DMS153 treated with DMSO at 0.1 percent for 48 hours (cell line): ENCODE measurements around the gene SSBP2.
"Not testable (repeated sequence)": the region's sequence is repeated elsewhere in the genome, so short reads cannot be mapped to it uniquely, and the experiment has no call there.

Experiments used
- DNase-seq: peaks from one replicate; lab custom pipeline; 2025; ENCODE audit not compliant: unreplicated experiment; lab: John Stamatoyannopoulos, UW

Gene SSBP2

DNA sequence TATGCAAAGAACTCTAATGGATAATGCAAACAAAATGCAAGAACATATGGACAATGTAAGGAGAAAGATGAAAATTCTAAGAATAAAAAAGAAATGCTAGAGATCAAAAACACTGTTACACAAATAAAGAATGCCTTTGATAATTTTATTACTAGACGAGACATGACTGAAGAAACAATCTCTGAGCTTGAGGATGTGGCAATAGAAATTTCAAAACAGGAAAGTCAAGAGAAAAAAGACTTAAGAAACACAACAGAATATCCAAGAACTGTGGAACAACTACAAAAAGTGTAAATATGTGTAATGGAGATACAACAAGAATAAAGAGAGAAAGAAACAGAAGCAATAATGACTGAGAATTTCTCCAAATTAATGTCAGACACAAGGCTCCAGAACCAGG is 216.5 kb downstream of the SSBP2 start:
- no peak for DNase-seq

DNA sequence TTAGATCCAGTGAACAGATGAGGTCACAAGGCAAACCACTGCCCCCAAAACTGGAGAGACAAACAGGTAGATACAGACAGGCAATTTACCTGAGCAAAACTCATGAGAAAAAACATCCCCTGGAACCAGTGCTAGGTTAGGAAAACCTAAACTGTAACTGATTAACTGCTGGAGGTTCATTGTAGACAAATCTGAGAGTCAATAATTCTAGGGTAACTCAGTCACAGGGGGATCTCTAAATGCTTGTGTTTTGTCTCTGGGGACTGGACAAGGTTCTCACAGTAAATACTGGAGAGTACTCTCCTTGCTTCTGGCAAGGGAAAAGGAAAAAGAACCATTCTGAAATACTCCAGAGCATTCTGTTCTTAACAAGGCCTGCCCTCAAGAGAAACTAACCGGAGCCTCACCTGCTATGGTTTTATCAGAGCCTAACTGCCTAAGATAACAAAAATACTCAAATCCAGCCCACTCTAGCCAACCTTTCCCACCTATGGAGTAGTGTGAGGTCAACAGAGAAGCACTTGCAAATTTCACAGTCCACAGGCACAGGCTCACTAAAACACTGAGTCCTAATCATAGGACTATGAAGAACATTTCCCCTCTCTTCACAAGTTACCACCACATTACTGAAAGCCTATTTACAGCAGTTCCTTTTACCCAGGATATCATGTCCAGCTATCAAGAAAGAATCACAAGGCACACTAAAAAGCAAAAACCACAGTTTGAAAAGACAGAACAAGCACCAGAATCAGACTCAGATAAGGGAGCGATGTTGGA is 217.1 kb downstream of the SSBP2 start:
- DNase-seq = no peak

DNA sequence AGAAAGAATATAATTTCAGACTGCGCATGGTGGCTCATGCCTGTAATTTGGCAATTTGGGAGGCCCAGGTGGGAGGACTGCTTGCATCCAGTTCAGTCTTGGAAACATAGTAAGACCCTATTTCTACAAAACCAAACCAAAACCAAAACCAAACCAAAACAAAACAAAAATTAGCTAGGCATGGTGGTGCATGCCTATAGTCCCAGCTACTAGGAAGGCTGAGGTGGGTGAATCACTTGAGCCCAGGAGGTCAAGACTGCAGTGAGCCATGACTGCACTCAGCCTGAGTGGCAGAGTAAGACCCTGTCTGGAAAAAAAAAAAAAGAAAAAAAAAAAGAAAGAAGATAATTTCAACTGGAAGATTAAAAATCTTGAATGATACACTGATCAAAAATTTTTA is 220.0 kb downstream of the SSBP2 start:
- DNase-seq = no peak

DNA sequence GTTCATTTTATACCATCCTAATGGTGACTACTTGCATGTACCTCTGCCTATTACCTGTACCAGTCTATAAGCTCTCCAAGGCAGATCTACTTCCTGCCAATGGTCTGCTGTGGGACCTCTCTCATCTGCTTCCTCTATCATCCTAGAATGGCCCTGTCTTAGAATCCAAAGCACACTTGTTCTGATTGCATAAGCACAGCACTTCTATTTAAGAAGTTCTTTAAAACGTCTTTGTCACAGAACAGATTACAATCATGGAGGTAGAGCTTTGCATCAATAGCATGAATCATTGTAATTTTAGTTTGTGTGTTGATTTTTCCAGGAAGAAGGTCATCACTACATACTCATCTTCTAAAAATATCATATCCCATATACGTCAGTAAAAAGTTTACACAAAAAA is 225.2 kb downstream of the SSBP2 start:
- no peak for DNase-seq

DNA sequence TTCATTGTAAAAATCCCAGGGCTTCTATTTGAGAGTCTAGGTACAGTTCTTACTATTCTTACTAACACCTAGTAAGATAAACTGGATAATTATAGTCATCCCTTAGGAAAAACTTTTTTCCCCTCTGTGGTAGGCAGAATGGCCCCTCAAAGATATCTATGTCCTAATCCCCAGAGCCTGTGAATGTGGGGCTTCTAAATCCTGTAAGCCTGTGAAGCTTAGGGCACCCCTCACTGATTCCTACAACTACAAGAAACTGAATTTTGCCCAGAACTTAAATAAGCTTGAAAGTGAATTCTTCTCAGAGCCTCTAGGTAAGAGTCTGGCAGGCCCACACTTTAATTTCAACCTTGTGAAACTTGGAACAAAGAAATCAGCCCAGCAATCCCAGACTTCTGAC is 226.9 kb downstream of the SSBP2 start:
- no peak for DNase-seq

DNA sequence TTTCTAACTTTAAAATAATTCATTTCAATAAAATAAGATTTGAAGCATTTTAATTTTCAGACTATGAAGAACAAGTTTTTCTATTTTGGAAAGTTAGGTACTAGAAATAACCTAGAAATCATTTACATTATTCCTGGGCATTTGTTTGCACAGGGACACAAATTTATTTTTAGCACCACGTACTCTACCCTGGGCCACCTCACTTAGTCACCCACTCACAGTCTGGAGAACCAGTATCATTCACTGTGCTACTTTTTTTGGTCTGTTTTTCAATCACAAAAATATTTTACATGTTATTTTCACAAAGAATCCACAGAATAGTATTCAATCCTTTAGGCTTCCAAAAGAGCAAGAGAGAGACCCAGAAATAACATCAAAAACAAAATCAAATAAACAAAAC is 228.3 kb downstream of the SSBP2 start:
- DNase-seq = no peak

DNA sequence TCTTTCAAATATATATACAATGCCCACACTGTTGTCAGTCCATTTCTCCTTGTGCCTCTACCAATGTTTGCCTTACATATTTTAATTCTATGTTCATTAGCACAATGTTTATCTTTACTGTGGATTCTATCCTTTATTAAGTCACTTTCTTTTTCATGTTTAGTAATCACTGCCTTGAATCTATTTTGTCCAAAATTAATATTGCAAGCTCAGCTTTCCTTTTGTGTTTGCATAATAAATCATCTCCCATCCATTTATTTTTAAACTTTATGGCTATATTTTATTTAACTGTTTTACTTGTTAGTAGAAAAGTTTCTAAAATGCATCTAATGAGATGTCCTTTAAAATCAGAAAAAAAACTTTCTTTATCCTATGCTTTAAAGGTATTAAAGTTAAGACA is 230.1 kb downstream of the SSBP2 start:
- DNase-seq = no peak

DNA sequence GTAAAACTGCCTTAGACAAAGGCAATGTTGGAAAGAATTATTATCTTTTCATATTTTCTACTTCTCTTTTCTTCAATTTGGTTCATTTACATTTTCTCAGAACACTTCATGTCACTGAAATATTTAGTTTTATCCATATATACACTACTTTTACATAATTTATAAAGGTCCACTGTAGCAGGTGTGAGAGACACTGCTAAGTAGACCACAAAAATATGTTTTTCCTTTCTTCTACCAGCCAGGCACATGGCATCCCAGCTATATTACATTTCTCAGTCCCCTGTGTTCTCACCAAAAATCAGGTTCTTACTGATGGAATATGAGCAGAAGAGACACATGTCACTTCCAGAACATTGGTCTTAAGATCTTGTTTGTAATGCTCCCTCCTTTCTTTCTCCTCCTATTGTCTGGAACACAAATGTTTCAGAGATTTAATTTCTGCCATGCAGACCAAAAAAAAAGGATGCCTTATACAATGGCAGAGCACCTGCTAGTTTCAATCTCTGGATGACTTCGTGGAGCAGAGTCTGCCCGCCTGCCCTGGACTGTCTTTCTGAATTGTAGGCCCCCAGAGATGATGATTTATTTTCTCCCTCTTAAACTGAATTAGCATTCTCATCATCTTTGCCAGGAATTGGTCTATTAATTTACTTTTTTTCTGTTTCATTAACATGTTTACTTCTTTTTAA is 231.5 kb downstream of the SSBP2 start:
- no peak for DNase-seq

DNA sequence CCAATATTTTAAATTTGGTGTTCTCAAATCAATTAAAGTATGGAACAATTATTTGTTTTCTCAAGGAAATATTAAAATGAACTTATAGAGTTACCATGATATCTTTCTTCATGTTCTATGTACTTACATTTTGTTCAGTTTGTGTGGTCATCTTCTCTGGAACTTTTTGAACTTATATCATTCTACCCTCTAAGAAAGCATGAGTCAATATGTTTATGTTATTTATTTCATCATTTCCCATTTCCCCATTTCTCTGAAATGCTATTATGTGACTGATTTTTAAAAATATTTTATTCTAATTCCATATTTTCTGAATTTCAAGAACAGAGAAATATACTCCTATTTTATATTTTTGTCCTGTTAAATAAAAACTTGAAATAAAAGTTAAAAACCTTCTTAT is 233.4 kb downstream of the SSBP2 start:
- DNase-seq = no peak

DNA sequence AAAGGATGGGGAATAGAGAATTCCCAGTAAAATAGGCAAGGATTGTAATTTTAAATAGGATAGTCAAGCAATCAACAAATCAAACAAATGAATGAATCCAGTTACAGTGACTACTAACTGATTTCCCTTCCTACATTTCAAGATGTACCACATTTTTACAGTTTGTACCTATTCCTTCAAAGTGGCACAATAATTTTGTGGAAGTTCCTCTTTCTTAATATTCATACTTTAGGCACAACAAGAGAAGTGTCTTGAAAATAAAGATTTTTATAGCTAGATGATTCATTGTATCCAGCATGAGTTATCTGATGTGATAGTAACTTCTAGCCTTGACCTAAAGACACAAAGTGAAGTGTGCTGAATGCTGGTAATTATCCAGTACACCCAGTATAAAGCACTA is 234.8 kb downstream of the SSBP2 start:
- DNase-seq = no peak

DNA sequence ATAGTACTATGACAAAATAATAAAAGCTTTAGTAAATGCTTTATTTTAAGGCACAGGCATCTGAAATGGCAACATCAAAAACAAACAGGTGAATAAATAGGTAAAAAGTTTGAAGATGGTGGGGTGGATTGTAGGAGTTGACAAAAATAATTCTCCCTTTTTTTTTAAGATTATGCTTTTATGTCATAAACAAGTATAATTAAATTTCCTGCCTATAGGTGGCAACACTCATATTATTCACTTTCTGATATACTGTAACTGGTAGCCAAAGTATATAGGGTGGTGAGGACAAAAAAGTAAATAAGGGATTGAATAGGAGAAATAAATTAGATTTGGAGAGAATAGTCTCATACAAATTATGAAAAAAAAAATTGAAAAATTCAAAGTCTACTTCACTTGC is 236.9 kb downstream of the SSBP2 start:
- DNase-seq = no peak

DNA sequence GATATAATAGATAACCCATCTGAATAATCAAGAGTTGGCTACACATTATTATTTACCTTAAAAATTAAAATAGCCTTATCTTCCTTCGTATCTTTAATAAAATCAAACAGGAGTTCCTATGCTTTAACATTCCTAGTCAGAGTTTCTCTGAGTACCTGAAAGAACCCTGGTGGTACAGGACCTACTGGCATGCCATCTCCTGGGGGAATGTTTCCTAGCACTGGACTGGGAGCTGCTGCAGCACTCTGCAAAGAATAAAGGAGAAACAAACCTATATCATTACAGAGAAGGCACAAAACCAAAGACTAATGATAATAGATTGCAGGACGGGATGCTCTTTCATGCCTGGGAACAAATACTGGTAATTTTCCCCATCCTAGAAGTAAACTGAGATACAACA is 237.4 kb downstream of the SSBP2 start:
- DNase-seq = no peak

DNA sequence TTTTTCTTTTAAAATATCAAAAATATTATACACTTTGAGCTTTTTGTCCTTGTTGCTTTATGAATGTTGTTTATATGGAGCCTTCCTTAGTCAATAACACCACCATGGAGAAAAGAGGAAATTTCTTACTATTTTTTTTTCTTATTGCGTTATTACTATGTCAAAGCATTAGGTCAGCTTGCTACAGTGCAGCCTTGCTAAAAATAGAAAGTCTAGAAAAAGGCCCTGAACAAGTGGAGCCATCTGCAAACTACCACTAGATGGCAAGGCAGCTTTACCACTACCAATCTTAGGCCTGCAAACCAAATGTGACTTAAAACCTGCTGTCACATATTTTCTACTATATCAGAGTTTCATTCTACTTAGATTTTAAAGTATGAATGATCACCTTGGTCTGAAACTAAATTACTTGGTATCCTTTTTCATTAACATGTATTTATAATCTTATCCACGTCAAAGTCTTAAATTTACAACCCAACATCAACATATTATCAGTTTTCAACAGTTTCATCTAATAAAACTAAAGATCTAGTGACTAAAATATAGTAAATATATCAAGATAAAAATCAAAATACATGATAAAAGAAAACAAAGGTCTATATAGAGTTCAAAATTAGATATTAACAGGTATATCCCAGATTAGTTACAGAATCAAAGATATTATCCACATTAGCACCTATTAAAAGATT is 243.9 kb downstream of the SSBP2 start:
- DNase-seq = peak; percentile 30

DNA sequence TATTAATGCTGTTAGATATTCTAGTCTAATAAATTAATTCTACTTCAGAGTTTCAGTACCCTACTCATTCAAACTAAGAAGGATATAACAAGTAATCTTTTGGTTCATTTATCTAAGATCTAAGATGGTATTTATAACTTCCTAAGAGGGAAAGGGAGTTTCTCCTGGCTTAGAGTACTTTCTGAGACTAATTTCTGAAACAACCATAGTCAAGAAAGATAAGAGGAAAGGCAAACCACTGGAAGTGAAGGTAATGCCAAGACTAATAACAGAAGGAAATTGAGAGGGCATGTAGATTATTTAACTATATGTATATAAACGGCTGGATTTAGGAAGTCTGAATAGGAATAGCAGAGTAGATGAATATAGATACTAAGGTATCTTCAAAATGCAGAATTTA is 244.5 kb downstream of the SSBP2 start:
- DNase-seq = no peak

DNA sequence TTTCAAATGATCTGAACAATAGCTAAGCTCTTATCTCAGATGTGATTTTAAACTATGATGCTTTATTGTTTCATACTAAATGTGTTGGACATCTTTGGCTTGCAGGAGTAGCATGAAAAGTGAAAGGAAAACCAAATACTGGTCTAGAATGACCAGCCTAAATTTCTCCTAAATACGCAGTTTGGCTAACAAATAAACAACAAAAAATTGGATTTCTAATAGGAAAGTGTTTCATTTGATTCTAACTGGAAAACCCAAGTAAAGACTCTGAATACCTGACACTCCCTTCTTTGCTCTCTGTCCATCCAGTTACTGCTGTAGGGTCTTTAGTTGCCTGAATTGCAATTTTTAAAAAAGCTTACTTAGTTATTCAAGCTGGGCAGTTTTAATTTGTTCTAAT is 245.2 kb downstream of the SSBP2 start:
- no peak for DNase-seq

DNA sequence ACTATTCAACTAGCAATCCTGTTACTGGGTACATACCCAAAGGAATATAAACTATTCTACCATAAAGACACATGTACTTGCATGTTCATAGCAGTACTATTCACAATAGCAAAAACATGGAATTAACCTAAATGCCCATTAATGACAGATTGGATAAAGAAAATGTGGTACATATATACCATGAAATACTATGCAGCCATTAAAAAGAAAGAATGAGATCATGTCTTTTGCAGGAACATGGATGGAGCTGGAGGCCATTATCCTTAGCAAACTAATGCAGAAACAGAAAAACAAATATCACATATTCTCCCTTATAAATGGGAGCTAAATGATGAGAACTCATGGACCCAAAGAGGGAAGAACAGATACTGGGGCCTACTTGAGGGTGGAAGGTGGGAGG is 247.3 kb downstream of the SSBP2 start:
- not testable (repeated sequence) for DNase-seq

DNA sequence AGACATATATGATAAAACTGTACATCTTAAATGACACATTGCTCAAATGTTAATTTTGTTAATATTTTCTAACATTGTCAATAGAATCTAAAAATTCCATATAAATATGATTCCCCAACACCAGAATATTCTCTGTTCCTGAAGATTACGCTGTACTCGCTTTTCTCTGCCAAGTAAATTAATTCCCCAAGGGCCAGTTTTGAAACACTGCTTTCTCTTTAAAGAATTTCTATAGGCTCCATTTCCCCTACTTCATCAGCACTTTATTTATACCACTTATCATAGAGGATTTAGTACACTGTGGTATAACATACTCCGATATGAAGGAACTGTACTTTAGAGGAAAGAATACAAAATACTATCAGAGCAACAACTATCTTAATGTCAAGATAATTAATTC is 255.6 kb downstream of the SSBP2 start:
- DNase-seq = no peak

DNA sequence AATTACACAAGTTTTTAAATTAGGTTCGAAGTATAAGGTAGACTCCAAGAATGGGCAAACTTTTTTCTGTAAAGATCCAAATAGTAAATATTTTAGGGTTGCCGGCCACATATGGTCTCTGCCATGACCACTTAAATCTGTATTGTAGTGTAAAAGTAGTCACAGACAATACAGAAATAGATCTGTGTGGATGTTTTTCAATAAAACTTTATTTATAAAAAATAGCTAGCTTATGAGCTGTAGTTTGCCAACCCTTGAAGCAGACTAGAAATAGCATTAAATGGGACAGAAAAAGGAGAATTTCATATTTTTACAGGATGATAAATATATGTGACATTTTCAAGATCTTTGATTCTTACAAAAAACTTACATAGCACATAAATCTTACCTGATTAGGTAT is 262.0 kb downstream of the SSBP2 start:
- no peak for DNase-seq

DNA sequence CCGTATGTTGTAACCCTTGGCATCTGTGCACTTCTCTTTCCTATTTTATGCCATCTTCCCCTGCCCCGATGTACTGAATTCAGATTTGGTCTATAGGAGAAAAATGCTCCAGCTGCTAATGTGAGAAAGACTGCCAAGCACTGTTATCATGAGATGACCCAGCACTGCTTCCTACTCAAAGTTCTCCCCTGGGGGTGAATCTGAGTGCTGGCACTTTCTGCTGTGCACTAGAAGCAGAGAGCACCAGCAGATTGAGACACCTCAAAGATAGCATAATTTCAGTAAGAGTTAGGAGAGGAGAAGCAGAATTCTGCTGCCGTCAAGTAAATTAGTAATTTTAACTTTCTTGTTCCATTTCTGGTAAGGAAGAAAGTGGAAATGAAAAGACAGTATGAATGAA is 264.2 kb downstream of the SSBP2 start:
- no peak for DNase-seq

DNA sequence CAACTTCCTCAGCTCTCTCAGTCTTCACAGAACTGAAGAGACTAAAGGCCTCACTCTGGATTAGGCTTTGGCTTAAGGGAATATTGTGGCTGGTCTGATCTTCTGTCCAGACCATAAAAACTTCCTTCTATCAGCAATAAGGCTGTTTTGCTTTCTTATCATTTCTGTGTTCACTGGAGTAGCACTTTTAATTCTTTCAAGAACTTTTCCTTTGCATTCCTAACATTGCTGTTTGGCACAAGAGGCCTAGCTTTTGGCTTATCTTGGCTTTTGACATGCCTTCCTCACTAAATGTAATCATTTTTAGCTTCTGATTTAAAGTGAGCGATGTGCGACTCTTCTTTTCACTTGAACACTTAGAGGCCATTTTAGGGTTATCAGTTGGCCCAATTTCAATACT is 268.3 kb downstream of the SSBP2 start:
- no peak for DNase-seq

DNA sequence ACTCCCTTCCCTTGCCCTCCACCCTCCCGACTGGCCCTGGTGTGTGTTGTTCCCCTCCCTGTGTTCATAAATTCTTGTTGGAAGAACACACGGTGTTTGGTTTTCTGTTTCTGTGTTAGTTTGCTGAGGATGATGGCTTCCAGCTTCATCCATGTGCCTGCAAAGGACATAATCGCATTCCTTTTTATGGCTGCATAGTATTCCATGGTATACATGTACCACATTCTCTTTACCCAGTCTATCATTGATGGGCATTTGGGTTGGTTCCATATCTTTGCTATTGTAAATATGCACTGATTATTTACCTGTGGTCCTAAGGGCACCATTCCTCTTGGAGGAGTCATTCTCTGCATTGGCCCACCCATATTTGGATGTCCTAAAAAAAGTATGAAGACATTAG is 277.5 kb downstream of the SSBP2 start:
- not testable (repeated sequence) for DNase-seq

DNA sequence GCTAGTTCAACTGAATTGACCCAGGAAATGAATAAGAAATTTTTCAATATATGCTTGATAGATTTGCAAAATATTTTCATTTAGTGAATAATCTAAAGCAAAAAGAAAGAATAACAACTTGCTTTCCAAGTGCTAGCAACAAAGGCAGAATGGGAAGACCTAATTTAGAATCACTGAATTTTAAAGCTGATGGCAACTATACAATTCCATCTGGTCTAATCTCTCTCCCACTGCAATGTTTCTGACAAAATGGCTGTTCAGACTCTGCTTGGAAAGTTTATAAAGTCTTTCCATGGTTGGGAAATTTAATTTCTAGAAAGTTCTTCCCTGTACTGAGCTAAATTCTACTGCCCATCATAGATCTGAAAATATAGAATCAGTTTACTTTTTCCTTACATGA is 281.2 kb downstream of the SSBP2 start:
- no peak for DNase-seq
